ENCODE results near the gene PAK3.

The PAK3 gene

DNA sequence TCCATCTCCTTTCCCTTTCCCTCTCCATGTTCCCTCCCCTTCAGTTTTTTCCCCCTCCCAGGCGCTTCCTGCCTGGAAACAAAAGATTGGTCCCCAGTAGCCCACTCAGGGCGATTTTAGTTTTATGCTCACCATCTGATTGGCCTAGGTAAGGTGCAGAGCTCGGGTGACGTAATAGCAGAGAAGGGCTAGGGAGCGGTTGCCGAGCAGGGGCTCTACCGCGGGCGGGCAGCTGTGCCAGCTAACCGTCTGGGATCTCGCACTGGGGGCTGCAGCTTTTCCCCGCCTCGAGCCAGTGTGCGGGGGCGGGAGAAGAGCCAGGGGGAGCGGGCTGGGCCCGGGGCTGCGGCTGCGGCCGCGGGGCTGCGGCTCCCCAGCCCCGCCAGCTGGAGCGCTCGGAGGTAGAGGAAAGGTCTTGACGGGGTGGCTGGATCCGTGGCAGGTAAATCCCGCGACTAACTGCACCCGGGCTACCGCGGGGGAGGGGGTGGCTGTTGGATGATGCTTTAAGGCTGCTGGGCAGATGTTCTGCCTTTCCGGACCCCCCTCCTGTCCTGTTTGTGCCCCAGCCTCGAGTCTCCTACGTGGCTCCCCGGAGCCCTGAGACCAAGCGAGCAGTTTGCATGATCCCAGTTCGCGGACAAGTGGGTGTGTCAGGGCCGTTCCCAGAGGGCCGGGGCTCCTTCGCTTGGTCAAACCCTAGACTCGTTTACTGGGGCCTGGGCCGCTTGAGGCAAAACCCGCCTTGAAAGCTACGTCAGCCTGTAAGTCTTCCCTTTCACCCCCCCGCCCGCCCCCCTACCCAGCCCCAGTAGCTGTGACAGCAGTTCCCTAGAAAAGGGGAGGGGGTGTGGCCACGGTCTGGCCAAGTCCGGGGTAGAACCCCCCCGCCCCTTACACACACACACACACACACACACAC lies at the start of gene PAK3:
Gene PAK3 (plus strand): TSS at position 218 of the 922 bp plus-strand sequence. CDS start 26,913 bp downstream, outside the sequence.
- peak; percentile 38 for DNase-seq (ENCODE audit: low read depth)

DNA sequence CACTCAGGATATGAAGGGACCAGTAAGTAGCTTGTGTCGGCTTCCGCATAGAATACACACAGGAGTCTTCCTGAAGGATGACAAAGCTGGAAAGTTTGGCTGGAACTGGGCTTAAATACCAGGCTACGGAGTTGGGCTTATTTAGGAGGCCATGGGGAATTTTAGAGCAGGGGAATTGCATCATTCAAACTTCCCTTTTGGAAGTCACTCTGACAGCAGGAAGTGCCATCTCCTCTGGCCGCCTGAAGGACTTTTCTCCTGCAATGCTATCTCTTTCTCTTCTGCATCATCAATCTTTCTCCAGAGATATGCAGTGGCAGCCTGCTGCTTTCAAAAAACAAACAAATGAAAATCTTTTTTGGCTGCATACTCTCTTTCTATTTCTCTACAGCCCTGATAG lies 48.4 kb upstream of the PAK3 start:
- no peak for DNase-seq (ENCODE audit: low read depth)

DNA sequence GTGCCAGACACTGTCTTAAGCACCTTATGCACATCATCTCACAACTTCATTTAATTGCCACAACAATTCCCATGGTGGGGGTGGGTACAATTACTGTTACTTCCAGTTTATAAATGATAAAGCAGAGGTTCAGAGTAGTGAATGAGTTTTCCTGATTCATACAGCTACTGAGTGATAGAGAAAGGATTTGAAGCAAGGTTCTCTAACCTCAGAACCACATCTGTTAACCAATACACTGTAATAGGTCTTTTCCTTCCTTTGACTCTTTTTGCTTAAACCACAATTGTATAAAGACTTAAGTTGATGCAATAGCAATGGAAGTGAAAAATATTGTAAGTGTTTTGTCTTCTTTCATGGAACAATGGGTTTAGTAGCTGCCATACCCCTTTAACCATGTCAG lies 43.5 kb upstream of the PAK3 start:
- no peak for DNase-seq (ENCODE audit: low read depth)

DNA sequence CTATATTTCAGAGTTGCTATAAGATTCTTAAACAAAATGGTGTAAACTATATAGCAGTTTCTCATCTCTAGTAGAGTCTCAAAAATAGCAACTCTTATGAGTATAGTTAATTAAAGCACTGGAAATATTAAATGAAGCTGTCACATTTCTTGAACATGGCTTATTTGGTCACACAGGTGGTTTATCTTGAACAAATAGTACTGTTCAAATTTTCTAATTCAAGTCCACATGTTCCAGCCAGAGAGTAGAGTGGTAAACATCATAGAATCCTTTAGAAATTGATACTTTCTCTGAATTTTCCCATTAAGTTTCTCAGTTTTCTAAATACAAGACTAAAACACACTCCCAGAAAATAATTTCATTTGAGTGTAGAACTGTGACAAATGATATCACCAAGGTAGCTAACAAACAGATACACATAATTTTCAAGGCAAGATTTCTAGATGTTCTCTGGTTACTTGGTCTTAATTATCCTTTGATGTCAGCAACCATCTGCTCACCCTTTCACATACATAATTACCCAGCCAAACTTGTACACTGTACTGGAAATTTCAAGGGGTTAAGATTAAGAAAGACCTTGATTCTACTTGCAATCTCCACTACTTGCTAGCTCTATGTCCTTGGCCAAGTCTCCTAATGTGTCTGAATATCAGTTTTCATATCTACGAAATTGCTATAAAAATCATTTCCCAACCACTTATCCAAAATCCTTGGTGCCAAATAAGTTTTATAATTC lies 24.3 kb upstream of the PAK3 start:
- no peak for DNase-seq (ENCODE audit: low read depth)

DNA sequence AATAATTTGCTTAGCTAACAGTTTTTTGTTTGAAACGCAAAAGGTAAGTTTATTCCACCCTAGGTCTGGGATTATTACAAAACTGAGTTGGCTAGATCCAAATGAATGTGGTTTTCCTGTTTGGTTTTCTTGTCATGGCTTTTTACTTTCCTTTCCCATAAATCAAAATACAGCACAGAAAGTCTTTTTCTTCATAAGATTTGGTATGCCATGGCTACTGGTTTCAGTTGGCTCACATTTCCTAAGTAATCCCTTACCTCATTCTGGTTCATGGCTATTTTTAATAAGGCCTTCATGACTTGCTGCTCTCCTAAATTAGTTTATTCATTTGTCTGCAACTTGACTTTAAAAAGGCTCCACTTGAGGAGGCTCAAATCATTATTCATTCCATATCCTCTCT lies 12.9 kb upstream of the PAK3 start:
- DNase-seq (ENCODE audit: low read depth), result no peak

DNA sequence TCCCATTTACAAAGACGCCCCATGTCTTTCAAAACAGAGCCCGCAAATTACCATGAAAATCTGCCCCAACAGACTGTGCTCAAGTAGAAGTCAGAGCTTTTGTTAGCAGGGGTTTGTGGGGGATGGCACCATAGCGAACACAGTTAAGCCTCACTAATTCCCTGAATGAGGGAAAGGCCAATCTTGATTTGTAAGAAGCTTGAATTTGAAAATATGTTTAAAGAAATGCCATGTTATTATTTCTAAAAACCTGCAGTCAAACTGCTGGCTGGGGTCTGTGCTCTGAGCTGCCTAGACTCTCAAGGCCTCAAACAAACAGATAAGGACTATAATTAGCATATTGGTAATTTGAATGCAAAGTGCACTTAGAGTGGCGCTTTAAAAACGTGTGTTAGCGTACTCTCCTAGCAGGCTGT lies 9.4 kb upstream of the PAK3 start:
- no peak for DNase-seq (ENCODE audit: low read depth)

DNA sequence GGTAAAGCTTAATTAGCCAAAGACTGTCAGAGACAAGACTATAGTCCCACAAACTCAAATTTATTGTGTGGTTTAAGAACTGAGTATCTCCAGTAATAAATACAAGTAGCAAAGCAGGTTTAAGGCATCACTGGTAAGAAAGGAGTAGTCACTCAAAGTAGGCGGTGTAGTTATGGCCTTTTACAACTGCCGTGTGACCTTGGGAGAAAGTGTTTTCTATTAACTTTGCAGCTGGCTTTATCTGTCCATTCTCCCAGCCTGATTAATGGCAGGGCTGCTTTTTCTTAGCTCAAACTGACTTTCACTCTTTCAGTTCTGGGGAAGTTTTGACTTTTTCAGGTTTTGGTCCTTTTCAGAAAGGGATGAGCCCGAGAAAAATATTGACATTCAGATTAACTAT lies 7.4 kb upstream of the PAK3 start:
- no peak for DNase-seq (ENCODE audit: low read depth)

DNA sequence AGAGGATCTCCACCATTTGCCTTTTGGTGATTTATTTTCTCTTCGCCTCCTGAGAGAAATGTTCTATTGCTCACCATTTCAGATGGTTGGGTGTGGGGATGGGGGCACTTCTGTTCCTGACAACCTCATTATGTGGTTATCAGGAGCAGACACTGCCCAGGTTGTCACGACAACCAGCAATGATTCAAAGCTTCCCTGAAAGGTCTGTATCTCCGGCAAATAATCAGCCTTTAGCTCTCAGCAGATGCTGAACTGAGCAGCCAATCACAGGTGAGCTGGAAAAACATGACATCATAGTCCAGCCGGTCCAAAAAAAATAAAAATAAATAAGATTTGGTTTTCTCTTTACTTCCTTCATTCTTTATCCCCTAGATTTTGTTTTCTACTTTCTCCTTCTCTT lies 5.5 kb upstream of the PAK3 start:
- no peak for DNase-seq (ENCODE audit: low read depth)

DNA sequence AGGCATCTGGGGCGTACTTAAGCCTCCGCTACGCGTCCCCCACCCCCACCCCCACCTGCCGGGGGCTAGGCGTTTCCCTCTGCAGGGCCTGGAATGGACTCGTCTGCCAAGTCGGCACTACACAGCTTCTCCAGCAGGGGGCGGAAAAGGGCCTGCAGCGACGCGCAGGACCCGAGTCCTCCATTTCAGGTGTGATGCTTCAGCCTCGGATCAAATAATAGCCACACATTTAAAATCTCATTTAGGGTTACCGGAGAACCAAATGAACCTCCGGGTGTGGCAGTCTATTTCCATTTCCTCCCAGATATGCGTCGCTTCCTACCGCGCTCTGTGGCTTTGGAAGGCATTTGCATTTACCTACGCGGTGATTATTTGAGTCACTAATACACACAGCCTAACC lies 2.9 kb downstream of the PAK3 start:
- DNase-seq (ENCODE audit: low read depth), result peak; percentile 47

DNA sequence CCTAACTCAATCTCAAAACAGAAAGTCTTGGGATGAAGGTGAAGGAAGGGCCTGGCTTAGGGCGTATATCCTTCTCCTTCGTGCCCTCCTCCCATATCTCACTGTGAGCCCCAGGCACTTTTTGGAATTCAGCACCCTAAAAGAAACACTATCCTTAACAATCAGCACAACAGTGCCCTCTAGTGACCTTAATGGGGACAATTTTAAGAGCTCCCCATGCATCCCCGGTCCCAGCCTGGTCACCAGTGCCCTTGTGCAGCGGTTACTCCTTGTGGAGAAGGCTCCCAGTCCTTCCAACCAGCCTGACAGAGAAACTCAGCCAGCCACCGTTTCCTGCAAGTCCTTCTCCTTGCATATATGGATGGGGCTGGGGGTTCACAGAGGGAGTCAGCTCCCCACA lies 4.2 kb downstream of the PAK3 start:
- no peak for DNase-seq (ENCODE audit: low read depth)

DNA sequence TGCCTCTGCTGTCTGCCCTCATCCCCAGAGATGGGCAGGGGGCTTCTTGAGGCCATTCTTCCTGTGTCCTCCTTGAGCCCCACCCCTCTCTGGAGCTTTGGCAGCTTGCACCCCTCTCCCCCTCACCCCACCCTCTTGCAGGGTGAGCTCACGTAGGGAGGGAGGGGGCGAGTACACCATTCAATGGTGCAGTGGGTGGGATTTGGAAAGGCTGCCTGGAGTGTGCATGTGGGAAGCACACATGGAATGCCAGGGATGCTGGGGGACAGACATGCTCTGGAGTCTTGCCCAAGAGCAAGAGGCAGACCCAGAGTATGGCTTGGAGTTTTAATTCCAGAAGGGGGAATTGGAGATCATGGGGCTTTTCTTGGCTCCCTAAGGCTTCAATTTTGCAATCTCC lies 5.6 kb downstream of the PAK3 start:
- no peak for DNase-seq (ENCODE audit: low read depth)

DNA sequence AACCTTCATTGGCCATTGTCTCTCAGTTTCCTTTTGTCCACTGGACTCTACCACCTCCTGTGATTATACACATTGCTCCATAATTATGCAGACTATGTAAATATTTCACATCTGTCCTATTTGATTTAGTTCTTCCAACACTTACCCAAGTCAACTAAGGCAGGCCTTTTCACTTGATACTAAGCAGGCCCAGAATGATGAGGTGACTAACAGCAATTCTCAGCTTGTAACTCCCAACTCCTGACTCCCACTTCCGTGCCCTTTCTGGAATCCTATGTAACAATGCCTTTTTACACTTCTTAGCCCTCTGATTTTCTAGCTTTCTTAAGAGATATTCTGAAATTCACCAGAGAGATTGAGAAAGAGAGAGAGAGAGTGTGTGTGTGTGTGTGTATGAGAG lies 6.6 kb downstream of the PAK3 start:
- no peak for DNase-seq (ENCODE audit: low read depth)

DNA sequence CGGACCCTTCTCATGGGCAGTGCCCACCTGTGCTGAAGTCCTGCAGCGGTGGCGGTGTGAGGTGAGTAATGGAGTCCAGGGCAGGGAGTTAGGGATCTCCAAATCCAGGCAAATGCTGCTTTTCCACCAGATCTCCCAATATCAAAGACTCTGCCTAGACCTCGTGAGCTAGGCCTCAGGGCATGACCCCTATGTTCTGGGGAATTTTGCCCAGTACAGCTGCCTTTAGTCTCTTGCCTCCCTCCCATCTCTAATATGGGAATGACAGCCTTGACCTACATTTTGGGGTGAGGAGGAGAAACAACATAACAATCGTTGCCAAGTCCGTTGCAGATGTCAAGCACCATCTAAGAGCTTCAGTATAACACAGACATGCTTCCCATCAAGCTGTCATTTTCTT lies 7.3 kb downstream of the PAK3 start:
- DNase-seq (ENCODE audit: low read depth), result no peak

DNA sequence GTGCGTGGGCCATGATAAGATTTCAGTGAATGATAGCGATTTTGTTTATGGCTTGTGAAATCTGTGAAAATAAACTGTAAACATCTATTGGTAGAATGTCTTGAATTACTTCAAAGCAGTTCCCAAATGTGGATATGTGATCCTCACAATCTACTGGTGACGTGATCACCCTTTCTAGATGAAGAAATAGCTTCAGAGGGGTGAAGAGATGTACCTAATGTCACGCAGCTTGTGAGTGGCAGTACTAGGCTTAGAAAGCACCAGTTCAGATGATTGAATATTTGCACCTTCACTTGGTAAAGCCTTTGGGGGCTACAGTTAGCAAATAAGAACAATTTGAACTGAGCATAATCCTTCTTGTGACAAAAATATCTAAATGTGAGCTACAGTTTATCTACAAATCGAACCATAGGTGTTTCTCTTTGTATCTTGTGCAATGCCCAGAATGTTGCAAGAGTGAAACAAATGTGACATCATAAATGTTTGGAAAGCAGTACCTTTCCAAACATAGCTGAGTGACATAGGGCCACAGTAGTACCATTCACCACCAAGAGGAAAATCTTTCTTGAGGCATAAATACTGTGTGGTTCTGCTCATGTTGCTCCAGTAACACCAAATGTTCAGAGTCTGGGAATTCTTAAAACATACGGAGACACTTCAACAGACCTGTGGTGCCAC lies 14.2 kb downstream of the PAK3 start:
- DNase-seq (ENCODE audit: low read depth), result no peak

DNA sequence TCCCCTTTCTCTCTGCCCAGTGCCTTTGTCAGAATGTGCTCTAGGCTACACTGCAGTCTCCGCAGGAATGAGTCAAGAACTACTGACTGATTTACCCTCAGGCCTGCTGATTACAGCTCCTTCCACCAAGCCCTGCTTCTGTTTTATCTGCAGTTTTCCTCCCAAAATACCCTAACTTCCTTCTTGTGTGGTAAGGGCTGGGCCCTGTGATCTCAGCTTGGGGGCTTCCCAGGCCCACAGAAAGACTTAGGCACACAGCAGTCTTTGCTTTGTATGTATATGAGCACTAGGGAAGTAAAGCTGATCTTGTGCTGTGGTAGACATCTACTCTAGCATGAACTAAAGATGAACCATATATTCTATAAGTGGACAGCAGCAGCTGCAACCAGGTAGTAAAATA lies 18.8 kb downstream of the PAK3 start:
- no peak for DNase-seq (ENCODE audit: low read depth)

DNA sequence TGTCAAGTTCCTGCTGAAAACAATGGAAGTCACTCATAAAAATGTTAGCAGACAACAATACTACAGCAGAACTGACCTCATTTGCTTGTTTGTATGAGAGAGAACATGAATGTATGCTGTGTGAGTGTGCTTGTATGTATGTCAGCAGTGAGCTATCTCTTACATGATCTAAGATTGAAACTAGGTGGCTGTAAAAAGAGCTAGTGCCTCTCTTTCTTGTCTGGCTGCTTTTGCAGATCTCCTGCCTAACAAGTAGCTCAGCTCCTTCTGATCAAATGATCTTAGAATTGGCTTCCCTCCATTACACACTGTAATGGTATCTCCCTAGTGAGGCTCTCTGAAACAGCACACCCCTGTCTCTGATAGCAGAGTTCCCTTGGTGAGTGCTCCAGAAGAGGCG lies 20.7 kb downstream of the PAK3 start:
- no peak for DNase-seq (ENCODE audit: low read depth)

DNA sequence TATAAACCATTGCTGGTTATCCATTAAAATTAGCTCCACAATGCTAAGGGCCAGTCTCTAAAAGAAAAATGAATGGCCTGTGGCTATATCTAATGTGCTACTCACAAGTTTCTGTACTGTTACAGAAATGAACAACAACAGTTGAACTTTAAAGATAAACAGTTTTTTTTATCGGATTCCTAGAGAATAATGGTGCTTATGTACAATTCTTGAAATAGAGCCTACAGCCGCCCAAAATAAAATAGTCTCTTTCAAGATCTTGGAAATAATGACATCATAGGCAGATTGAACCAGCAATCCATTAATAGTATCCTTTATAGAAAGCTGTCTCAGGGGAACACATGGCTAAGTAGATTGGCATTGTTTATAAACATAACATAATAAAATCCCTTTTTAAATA lies 23.4 kb downstream of the PAK3 start:
- no peak for DNase-seq (ENCODE audit: low read depth)

DNA sequence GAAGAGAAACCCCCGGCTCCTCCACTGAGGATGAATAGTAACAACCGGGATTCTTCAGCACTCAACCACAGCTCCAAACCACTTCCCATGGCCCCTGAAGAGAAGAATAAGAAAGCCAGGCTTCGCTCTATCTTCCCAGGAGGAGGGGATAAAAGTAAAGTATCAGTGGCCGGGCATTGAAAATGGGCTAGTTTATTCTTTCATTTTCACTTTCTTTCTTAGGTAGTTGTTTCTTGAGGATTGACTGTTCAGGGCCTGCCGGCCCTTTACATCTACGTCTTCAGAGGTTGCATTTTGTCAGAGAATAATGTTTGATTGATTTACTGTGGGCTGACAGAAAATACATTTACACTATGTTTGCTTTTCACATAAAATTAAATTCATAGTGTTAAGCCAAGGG lies 27.1 kb downstream of the PAK3 start:
- DNase-seq (ENCODE audit: low read depth), result no peak

DNA sequence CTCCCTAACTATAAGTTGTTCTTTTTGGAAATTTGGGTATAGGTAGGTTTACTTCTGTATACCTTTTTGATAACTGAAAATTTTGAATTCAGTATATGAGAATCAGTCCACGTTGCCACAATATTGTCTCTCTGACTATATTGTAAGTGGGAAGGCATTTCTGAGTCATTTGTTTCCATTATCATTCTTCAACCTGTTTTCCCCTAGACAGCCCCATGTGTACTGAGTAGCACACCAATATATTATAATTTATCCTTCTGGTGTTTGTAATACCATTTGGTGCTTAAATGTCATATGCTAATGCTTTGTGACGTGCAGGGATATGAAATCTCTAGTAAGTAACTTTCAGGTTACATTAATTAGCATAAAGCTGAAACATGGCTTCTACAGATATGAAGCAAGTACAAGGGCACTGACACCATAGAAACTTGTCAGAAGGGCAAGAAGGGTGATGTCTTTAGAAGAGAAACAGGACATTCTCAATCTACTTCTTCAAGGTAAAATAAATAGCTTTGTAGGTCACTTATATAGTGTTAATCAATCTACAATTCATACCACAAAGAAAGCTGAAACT lies 27.7 kb downstream of the PAK3 start:
- DNase-seq (ENCODE audit: low read depth), result no peak

DNA sequence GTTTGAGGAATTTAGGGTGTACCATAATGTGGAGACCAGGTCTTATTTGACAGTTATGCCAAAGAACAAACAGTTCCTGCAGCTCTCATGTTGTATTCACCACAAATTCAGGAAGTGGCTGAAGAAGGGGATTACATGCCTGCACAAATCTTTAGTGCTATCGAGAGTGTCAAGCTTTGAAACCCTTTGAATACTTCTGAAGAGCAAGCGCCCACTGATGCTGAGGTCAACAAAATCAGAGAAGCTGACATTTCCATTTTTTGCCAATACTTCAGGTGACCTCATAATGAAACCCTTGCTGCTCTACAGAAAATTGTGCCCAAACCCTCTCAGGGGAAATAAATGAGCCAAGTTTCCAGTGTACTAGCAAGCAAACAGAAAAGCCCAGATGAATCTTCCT lies 28.4 kb downstream of the PAK3 start:
- DNase-seq (ENCODE audit: low read depth), result no peak

DNA sequence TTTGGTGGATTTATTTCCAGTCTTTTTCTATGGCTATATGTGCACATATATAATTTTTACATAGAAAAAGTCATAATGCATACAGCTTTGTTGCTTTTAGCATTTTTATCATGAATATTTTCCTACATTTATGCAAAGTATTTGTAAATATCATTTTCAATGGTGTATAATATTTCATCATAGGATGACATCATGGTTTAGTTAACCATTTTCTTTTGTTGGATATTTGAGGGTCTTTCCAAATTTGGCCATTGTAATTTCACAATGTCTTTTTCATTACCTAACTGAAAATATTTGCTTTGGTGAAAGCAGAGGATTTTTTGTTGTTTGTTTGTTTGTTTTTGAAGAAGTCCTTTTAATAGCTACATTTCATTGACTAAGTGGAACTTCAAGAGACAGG lies 31.0 kb downstream of the PAK3 start:
- DNase-seq (ENCODE audit: low read depth), result no peak

DNA sequence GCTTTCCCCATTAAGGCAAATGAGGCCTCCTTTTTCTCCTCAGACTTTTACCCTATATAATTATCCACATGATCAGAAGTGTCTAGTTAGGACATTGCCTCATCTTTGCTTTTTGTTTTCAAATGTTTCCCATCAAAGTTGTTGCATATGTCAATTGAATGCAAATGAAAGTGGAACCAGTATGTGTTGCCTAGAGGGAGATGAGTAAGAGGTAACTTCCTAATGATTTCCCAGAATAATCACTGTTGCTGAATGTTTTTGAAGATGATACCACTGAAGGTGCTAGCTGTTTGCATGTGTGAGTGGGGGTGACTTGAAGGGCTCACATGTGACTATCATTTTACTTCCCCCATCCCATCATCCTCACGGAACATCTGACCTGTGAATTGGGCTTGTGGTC lies 33.9 kb downstream of the PAK3 start:
- no peak for DNase-seq (ENCODE audit: low read depth)

DNA sequence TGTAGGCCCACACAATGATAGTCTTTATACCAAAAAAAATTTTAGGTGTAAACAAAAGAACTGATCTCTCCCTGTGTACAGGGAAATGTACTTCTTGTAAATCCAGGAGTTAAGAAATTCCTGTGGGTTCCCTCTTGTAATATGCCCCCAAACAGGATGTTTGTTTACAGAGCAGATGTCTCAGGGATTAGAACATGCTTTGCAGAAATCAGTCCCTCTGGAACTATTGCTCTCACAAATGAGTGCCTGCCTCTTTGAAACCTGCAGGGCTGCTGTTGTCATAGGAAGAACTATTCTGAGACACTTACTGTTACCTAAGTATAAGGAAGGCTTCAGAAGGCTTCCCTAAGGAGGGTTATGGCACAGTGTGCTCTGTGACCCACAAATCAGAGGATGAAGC lies 35.6 kb downstream of the PAK3 start:
- no peak for DNase-seq (ENCODE audit: low read depth)
